ENCODE measurements around the gene GSDME. TPM values are rescaled to one million over a fixed set of nuclear protein-coding genes. Genes with fewer than 3 reads are reported as not detected.

Gene GSDME
- total RNA-seq, 1 experiment from 2014 or later, result 4.5 TPM

- no peak for ATAC-seq
- ChIA-PET CTCF (no interaction called here), POLR2A (no interaction called here)
- no peak overlapping the region for H3K4me3 ChIP-seq (ENCODE audit: low read depth in 2 of 2, low read length in 2 of 2)
- H3K9me3 ChIP-seq (ENCODE audit: control insufficient read depth, insufficient read depth, low read depth, low read length), result no peaks in the 10 kb centered on the region
- H3K27ac ChIP-seq (ENCODE audit: low read length), result no peak overlapping the region
- H3K27me3 ChIP-seq (ENCODE audit: control insufficient read depth, insufficient read depth, low read length), result no peaks in the 10 kb centered on the region
- no peaks in the 10 kb centered on the region for H3K4me1 ChIP-seq (ENCODE audit: control insufficient read depth, insufficient read depth, low read length)
- in situ Hi-C loops (cut with HindIII; ENCODE audit: low pct_unique_long_range_greater_than_20kb, low sequenced_read_pairs), result no loop called here
- intact Hi-C loops (cut with micrococcal nuclease; ENCODE audit: unreplicated experiment), result no loop called here
- TF ChIP-seq CTCF (IDR thresholded peaks at IDR 0.05), result no peak
- TF ChIP-seq POLR2AphosphoS5 (IDR thresholded peaks at IDR 0.05; ENCODE audit: low read depth, low read length), result no peak
- TF ChIP-seq REST (IDR thresholded peaks at IDR 0.05; ENCODE audit: insufficient read depth in 1 of 2, low read depth in 2 of 2, low read length in 1 of 2), result no peak
- TF ChIP-seq TCF7L2 (IDR thresholded peaks at IDR 0.05; ENCODE audit: low read depth, low read length), result no peak
- no peak for TF ChIP-seq SIN3A (IDR thresholded peaks at IDR 0.05; ENCODE audit: borderline replicate concordance, insufficient read depth, low read depth, low read length)
- DNase-seq (ENCODE audit: low read depth, low spot score), result no peak
- no peaks in the 10 kb centered on the region for H3K36me3 ChIP-seq (ENCODE audit: control insufficient read depth, insufficient read depth, low read length)
- BruUV-seq (replicated peaks), result no TSS peak
Measured at GRCh38 chr7:24801883-24802282, 44.6 kb upstream of the GSDME start.

- ATAC-seq, result no peak
- TF ChIP-seq CTCF (IDR thresholded peaks at IDR 0.05) (no peak), POLR2AphosphoS5 (IDR thresholded peaks at IDR 0.05; ENCODE audit: low read depth, low read length) (no peak), SIN3A (IDR thresholded peaks at IDR 0.05; ENCODE audit: borderline replicate concordance, insufficient read depth, low read depth, low read length) (no peak), REST (IDR thresholded peaks at IDR 0.05; ENCODE audit: insufficient read depth in 1 of 2, low read depth in 2 of 2, low read length in 1 of 2) (no peak), TCF7L2 (IDR thresholded peaks at IDR 0.05; ENCODE audit: low read depth, low read length) (no peak)
- Histone ChIP-seq H3K4me1 (ENCODE audit: control insufficient read depth, insufficient read depth, low read length) (no peaks in the 10 kb centered on the region), H3K36me3 (ENCODE audit: control insufficient read depth, insufficient read depth, low read length) (no peaks in the 10 kb centered on the region), H3K4me3 (ENCODE audit: low read depth in 2 of 2, low read length in 2 of 2) (no peak overlapping the region), H3K27ac (ENCODE audit: low read length) (no peak overlapping the region), H3K27me3 (ENCODE audit: control insufficient read depth, insufficient read depth, low read length) (no peaks in the 10 kb centered on the region), H3K9me3 (ENCODE audit: control insufficient read depth, insufficient read depth, low read depth, low read length) (no peaks in the 10 kb centered on the region)
- in situ Hi-C loops (cut with HindIII; ENCODE audit: low pct_unique_long_range_greater_than_20kb, low sequenced_read_pairs) (no loop called here), intact Hi-C loops (cut with micrococcal nuclease; ENCODE audit: unreplicated experiment) (no loop called here)
- POLR2A ChIA-PET, result no interaction called here
- CTCF ChIA-PET, result no interaction called here
- BruUV-seq (replicated peaks), result no TSS peak
- no peak for DNase-seq (ENCODE audit: low read depth, low spot score)
Measured at GRCh38 chr7:24800667-24801066, 43.4 kb upstream of the GSDME start.
